ENCODE results near the gene ZNF415. TPM values are rescaled to one million over a fixed set of nuclear protein-coding genes. Genes with fewer than 3 reads are reported as not detected.

The ZNF415 gene
- total RNA-seq, 1 donor from 2014 or later: 18.1 TPM

GRCh38 chr19:53085496-53085895, 47.2 kb downstream of the ZNF415 start:
- no peak overlapping the region for H3K4me3 Mint-ChIP-seq (ENCODE audit: low read depth)
- no peak overlapping the region for H3K27ac Mint-ChIP-seq
- DNase-seq (ENCODE audit: low spot score, unreplicated experiment): no peak
- TF ChIP-seq, protein P1, sequence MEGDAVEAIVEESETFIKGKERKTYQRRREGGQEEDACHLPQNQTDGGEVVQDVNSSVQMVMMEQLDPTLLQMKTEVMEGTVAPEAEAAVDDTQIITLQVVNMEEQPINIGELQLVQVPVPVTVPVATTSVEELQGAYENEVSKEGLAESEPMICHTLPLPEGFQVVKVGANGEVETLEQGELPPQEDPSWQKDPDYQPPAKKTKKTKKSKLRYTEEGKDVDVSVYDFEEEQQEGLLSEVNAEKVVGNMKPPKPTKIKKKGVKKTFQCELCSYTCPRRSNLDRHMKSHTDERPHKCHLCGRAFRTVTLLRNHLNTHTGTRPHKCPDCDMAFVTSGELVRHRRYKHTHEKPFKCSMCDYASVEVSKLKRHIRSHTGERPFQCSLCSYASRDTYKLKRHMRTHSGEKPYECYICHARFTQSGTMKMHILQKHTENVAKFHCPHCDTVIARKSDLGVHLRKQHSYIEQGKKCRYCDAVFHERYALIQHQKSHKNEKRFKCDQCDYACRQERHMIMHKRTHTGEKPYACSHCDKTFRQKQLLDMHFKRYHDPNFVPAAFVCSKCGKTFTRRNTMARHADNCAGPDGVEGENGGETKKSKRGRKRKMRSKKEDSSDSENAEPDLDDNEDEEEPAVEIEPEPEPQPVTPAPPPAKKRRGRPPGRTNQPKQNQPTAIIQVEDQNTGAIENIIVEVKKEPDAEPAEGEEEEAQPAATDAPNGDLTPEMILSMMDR (IDR thresholded peaks at IDR 0.05; ENCODE audit: unreplicated experiment): no peak
- H3K27me3 Mint-ChIP-seq: no peaks in the 10 kb centered on the region
- no peaks in the 10 kb centered on the region for H3K4me1 Mint-ChIP-seq (ENCODE audit: low read depth)
- H3K9me3 Mint-ChIP-seq (ENCODE audit: low read depth): peaks cover 13% of the 10 kb centered on the region
- H3K36me3 Mint-ChIP-seq (ENCODE audit: insufficient read depth): peaks cover 53% of the 10 kb centered on the region

GRCh38 chr19:53082929-53083328, 49.8 kb downstream of the ZNF415 start:
- H3K4me1 Mint-ChIP-seq (ENCODE audit: low read depth): no peaks in the 10 kb centered on the region
- H3K27ac Mint-ChIP-seq: no peak overlapping the region
- H3K9me3 Mint-ChIP-seq (ENCODE audit: low read depth): peaks cover 15% of the 10 kb centered on the region
- no peaks in the 10 kb centered on the region for H3K27me3 Mint-ChIP-seq
- H3K36me3 Mint-ChIP-seq (ENCODE audit: insufficient read depth): peaks cover 59% of the 10 kb centered on the region
- no peak for DNase-seq (ENCODE audit: low spot score, unreplicated experiment)
- H3K4me3 Mint-ChIP-seq (ENCODE audit: low read depth): no peak overlapping the region
- TF ChIP-seq, protein P1 (IDR thresholded peaks at IDR 0.05; ENCODE audit: unreplicated experiment): no peak

DNA sequence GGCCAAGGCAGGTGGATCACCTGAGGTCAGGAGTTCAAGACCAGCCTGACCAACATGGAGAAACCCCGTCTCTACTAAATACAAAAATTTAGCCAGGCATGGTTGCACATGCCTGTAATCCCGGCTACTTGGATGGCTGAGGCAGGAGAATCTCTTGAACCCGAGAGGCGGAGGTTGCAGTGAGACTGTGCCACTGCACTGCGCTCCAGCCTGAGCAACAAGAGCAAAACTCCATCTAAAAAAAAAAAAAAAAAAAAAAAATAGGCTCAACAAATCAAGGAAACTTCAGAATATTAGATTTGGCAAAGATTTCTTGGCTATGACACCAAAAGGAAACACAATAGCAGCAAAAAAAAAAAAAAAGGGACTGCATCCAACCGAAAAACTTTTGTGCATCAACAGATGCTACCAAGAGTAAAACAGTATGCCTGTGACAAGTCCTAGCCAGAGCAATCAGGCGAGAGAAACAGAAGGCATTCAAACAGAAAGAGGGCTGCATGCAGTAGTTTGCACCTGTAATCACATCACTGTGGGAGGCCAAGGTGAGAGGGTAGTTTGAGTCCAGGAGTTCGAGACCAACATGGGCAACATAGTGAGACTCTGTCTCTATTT, 53.3 kb downstream of the ZNF415 start:
- H3K27me3 Mint-ChIP-seq: no peaks in the 10 kb centered on the region
- H3K9me3 Mint-ChIP-seq (ENCODE audit: low read depth): peaks cover 15% of the 10 kb centered on the region
- TF ChIP-seq, protein P1 (IDR thresholded peaks at IDR 0.05; ENCODE audit: unreplicated experiment): no peak
- peak overlapping the region; percentile 71 for H3K27ac Mint-ChIP-seq
- no peak for DNase-seq (ENCODE audit: low spot score, unreplicated experiment)
- H3K36me3 Mint-ChIP-seq (ENCODE audit: insufficient read depth): peaks cover 62% of the 10 kb centered on the region
- peaks cover 4% of the 10 kb centered on the region for H3K4me1 Mint-ChIP-seq (ENCODE audit: low read depth)
- H3K4me3 Mint-ChIP-seq (ENCODE audit: low read depth): no peak overlapping the region

GRCh38 chr19:53078668-53079067, 54.0 kb downstream of the ZNF415 start:
- H3K36me3 Mint-ChIP-seq (ENCODE audit: insufficient read depth): peaks cover 60% of the 10 kb centered on the region
- no peak overlapping the region for H3K4me3 Mint-ChIP-seq (ENCODE audit: low read depth)
- H3K27me3 Mint-ChIP-seq: no peaks in the 10 kb centered on the region
- H3K4me1 Mint-ChIP-seq (ENCODE audit: low read depth): peaks cover 4% of the 10 kb centered on the region
- H3K27ac Mint-ChIP-seq: no peak overlapping the region
- no peak for DNase-seq (ENCODE audit: low spot score, unreplicated experiment)
- TF ChIP-seq, protein P1 (IDR thresholded peaks at IDR 0.05; ENCODE audit: unreplicated experiment): no peak
- H3K9me3 Mint-ChIP-seq (ENCODE audit: low read depth): peaks cover 15% of the 10 kb centered on the region

GRCh38 chr19:53076984-53077383, 55.7 kb downstream of the ZNF415 start:
- peak; percentile 50 for DNase-seq (ENCODE audit: low spot score, unreplicated experiment)
- H3K4me3 Mint-ChIP-seq (ENCODE audit: low read depth): no peak overlapping the region
- peaks cover 60% of the 10 kb centered on the region for H3K36me3 Mint-ChIP-seq (ENCODE audit: insufficient read depth)
- TF ChIP-seq, protein P1 (IDR thresholded peaks at IDR 0.05; ENCODE audit: unreplicated experiment): peak; percentile 81
- H3K27ac Mint-ChIP-seq: peak overlapping the region; percentile 75
- H3K27me3 Mint-ChIP-seq: no peaks in the 10 kb centered on the region
- H3K4me1 Mint-ChIP-seq (ENCODE audit: low read depth): peaks cover 4% of the 10 kb centered on the region
- peaks cover 15% of the 10 kb centered on the region for H3K9me3 Mint-ChIP-seq (ENCODE audit: low read depth)

Data from progenitor cell of endocrine pancreas (in vitro differentiated cells).